GM12878 (cell line): ENCODE measurements around the gene ABRACL. TPM values are rescaled to one million over a fixed set of nuclear protein-coding genes. Genes with fewer than 3 reads are reported as not detected.

Experiments
- ATAC-seq: fragments of 200-7000 bp; cut with Tn5 transposase; 3 replicates; pipeline ENCODE4 v1.9.1; 2020; ENCODE audit warnings: mild to moderate bottlenecking, moderate library complexity
- BruUV-seq: library from RNA; stranded (reverse); fragments of 400-500 nt; replicated peaks from 2 replicates; lab custom pipeline; 2021; lab: Mats Ljungman, UMichigan
- CTCF ChIA-PET: fragments of 300-600 bp; sonication (Branson Sonifier 250); formaldehyde crosslinking; extraction: SDS; loops from one replicate; lab custom pipeline; 2021; ENCODE audit warnings: inconsistent platforms; lab: Yijun Ruan, JAX
- POLR2A ChIA-PET: fragments of 350-600 bp; formaldehyde crosslinking; extraction: SDS; loops from one replicate; lab custom pipeline; 2021; ENCODE audit warnings: inconsistent platforms; lab: Charles Lee
- RAD21 ChIA-PET: fragments of 300-600 bp; sonication (Branson Sonifier 250); formaldehyde crosslinking; loops from one replicate; lab custom pipeline; 2023; ENCODE audit warnings: antibody characterized with exemption; ENCODE audit not compliant: unreplicated experiment; lab: Charles Lee
- SMC1A ChIA-PET: fragments of 300-600 bp; sonication (Branson Sonifier 250); formaldehyde crosslinking; loops from one replicate; lab custom pipeline; 2023; ENCODE audit not compliant: unreplicated experiment, uncharacterized antibody; lab: Charles Lee
- DNase-seq: peaks from one replicate; pipeline ENCODE4 v3.0.0-alpha.2; 2011; ENCODE audit warnings: low read depth, low spot score
- FAIRE-seq: peaks from 3 replicates; lab custom pipeline; 2011; peaks lifted over from hg19 to GRCh38; lab: Jason Lieb, UNC
- H2AFZ ChIP-seq: 2 replicates; pipeline ENCODE4 v1.6.0; 2011; ENCODE audit warnings: low read depth, low read length, control low read depth; ENCODE audit not compliant: control insufficient read depth
- H3K27ac ChIP-seq: 2 replicates; pipeline ENCODE4 v1.5.1; 2011; ENCODE audit warnings: control low read depth; ENCODE audit not compliant: control insufficient read depth, insufficient read depth
- H3K27me3 ChIP-seq, 2 experiments: replicated peaks in 1 of 2; 2 replicates each; pipeline versions ENCODE4 v1.6.0 to v1.6.1; 2011; ENCODE audit warnings: low read length in 1 of 2; ENCODE audit not compliant: control insufficient read depth in 2 of 2, insufficient read depth in 2 of 2
- H3K36me3 ChIP-seq, 2 experiments: 2 replicates each; pipeline ENCODE4 v1.5.1; 2011; ENCODE audit warnings: low read length in 1 of 2; ENCODE audit not compliant: control insufficient read depth in 2 of 2, insufficient read depth in 2 of 2
- H3K4me1 ChIP-seq: 2 replicates; pipeline ENCODE4 v1.6.1; 2011; ENCODE audit warnings: mild to moderate bottlenecking, low read length, moderate library complexity, mixed read lengths; ENCODE audit not compliant: control insufficient read depth, insufficient read depth
- H3K4me2 ChIP-seq: 2 replicates; pipeline ENCODE4 v1.6.0; 2011; ENCODE audit warnings: control low read depth; ENCODE audit not compliant: control insufficient read depth, insufficient read depth
- H3K4me3 ChIP-seq: fragments of 200-600 bp; sonication (generic); 2 replicates; pipeline ENCODE4 v1.5.1; 2016
- H3K79me2 ChIP-seq: 2 replicates; pipeline ENCODE4 v1.6.0; 2011; ENCODE audit warnings: low read length; ENCODE audit not compliant: control insufficient read depth, insufficient read depth
- H3K9ac ChIP-seq: 2 replicates; pipeline ENCODE4 v1.8.0; 2011; ENCODE audit warnings: low read length, control low read depth, mixed read lengths; ENCODE audit not compliant: control insufficient read depth, insufficient read depth
- H3K9me3 ChIP-seq: replicated peaks from 3 replicates; pipeline ENCODE4 v1.5.1; 2011; ENCODE audit warnings: mild to moderate bottlenecking, low read length; ENCODE audit not compliant: control insufficient read depth, insufficient read depth
- H4K20me1 ChIP-seq: 2 replicates; pipeline ENCODE4 v1.6.0; 2011; ENCODE audit not compliant: control insufficient read depth, insufficient read depth
- BHLHE40 ChIP-seq, 2 experiments: fragments of 450-650 bp in 1 of 2; IDR thresholded peaks; 2 replicates each; pipeline ENCODE4 v1.6.1; 2011 to 2017; ENCODE audit warnings: low read depth in 2 of 2, borderline replicate concordance in 1 of 2, improper control_type of control experiment in 1 of 2, low read length in 1 of 2, mild to moderate bottlenecking in 1 of 2
- CREB1 ChIP-seq: IDR thresholded peaks from 2 replicates; pipeline ENCODE4 v1.6.1; 2012; ENCODE audit warnings: low read depth, mild to moderate bottlenecking, inconsistent platforms
- E2F4 ChIP-seq: IDR thresholded peaks from 2 replicates; pipeline ENCODE4 v1.6.1; 2012; ENCODE audit warnings: low read depth, low read length, improper control_type of control experiment
- EZH2 ChIP-seq: IDR thresholded peaks from 2 replicates; pipeline ENCODE4 v1.6.1; 2012; ENCODE audit warnings: low read depth, mild to moderate bottlenecking, control low read depth, inconsistent platforms, low read length, borderline replicate concordance; ENCODE audit not compliant: control insufficient read depth
- IRF4 ChIP-seq: IDR thresholded peaks from 2 replicates; pipeline ENCODE4 v1.6.1; 2011; ENCODE audit warnings: low read depth, low read length
- IRF5 ChIP-seq: fragments of 450-650 bp; IDR thresholded peaks from 2 replicates; pipeline ENCODE4 v1.6.1; 2017; ENCODE audit warnings: borderline replicate concordance
- JUND ChIP-seq: IDR thresholded peaks from 2 replicates; pipeline ENCODE4 v1.6.1; 2012; ENCODE audit warnings: low read depth, mild to moderate bottlenecking, low read length, improper control_type of control experiment, moderate library complexity
- KDM1A ChIP-seq: fragments of 200-600 bp; sonication (generic); IDR thresholded peaks from 2 replicates; pipeline ENCODE4 v1.6.1; 2016; ENCODE audit warnings: borderline replicate concordance
- PML ChIP-seq: IDR thresholded peaks from 2 replicates; pipeline ENCODE4 v1.6.1; 2012; ENCODE audit warnings: low read length, inconsistent platforms
- POLR2AphosphoS5 ChIP-seq: IDR thresholded peaks from 2 replicates; pipeline ENCODE4 v1.6.1; 2011; ENCODE audit warnings: mild to moderate bottlenecking, low read length, inconsistent platforms
- RAD51 ChIP-seq: fragments of 450-650 bp; IDR thresholded peaks from 2 replicates; pipeline ENCODE4 v1.6.1; 2016; ENCODE audit warnings: moderate library complexity, mild to moderate bottlenecking, inconsistent platforms
- RELA ChIP-seq: fragments of 450-650 bp; IDR thresholded peaks from 2 replicates; pipeline ENCODE4 v1.8.0; 2014; ENCODE audit warnings: borderline replicate concordance; ENCODE audit not compliant: partially characterized antibody
- SP1 ChIP-seq: IDR thresholded peaks from one replicate; pipeline ENCODE4 v1.6.1; 2011; ENCODE audit warnings: low read depth, low read length
- SRF ChIP-seq, 2 experiments: IDR thresholded peaks; 2 replicates each; pipeline ENCODE4 v1.6.1; 2011; ENCODE audit warnings: low read depth in 2 of 2, low read length in 2 of 2, mild to moderate bottlenecking in 1 of 2, moderate library complexity in 1 of 2
- WRNIP1 ChIP-seq: IDR thresholded peaks from 2 replicates; pipeline ENCODE4 v1.6.1; 2011; ENCODE audit warnings: low read depth, low read length, improper control_type of control experiment, borderline replicate concordance
- ZBTB11 ChIP-seq: fragments of 450-650 bp; formaldehyde crosslinking; IDR thresholded peaks from 2 replicates; pipeline ENCODE4 v1.5.0; 2022; ENCODE audit warnings: mild to moderate bottlenecking, missing genetic modification characterization
- ZNF217 ChIP-seq: fragments of 450-650 bp; IDR thresholded peaks from 2 replicates; pipeline ENCODE4 v1.6.1; 2017; ENCODE audit warnings: antibody characterized with exemption, mild to moderate bottlenecking
- ZNF274 ChIP-seq: IDR thresholded peaks from one replicate; pipeline ENCODE4 v1.8.0; 2011; ENCODE audit not compliant: insufficient read length, insufficient read depth
- WGBS: methylation state at CpG from one replicate; pipeline ENCODE4 v1.1.6; 2016; ENCODE audit warnings: low lambda C conversion rate; ENCODE audit not compliant: insufficient replicate concordance, insufficient coverage; ENCODE audit errors: missing lambda C conversion rate; 5-methylcytosine and 5-hydroxymethylcytosine counted together
- in situ Hi-C: fragments of 300-500 bp; cut with MboI; formaldehyde crosslinking; loops from 9 replicates; pipeline ENCODE4 v1.14.3; 2018; ENCODE audit warnings: mixed read lengths
- intact Hi-C: fragments of 100-400 bp; cut with micrococcal nuclease; formaldehyde crosslinking; loops from one replicate; pipeline ENCODE4 v1.14.2; 2022; ENCODE audit not compliant: unreplicated experiment
- polyA plus RNA-seq, 11 experiments: library from polyadenylated mRNA; depleted of rRNA in 4 of 11; unstranded in 6 of 11; stranded (reverse) in 5 of 11; fragments of >200 nt; fragmentation: Nextera tagmentation in 4 of 11; fragmentation: Illumina TruSeq in 1 of 11; extraction: Ambion mirVana in 4 of 11; extraction: Trizol in 1 of 11; gene quantifications; 1 replicate in 1 of 11; 2 replicates in 10 of 11; pipeline versions ENCODE4 v1.2.1 to v1.2.3, GENCODE V29; 2011 to 2016; ENCODE audit warnings: inconsistent platforms in 2 of 11, missing spikeins in 2 of 11, low read depth in 1 of 11
- total RNA-seq, 4 experiments: library from RNA; depleted of rRNA in 3 of 4; stranded (reverse); fragments of >200 nt in 3 of 4; fragmentation: Illumina TruSeq in 1 of 4; extraction: Trizol in 1 of 4; gene quantifications; 2 replicates each; pipeline versions ENCODE4 v1.2.1 to v1.2.3, GENCODE V29; 2013 to 2021
- TF ChIP-seq, protein P1 (sequence below): IDR thresholded peaks from 2 replicates; pipeline ENCODE4 v1.6.1; 2011; ENCODE audit warnings: low read depth, low read length, improper control_type of control experiment, borderline replicate concordance

Gene ABRACL
- total and polyA plus RNA-seq, 10 of the 15 experiments (the other 5 are each of a cell fraction or from before 2014, with no cell fraction given): 111 to 647 (median 192) TPM

DNA sequence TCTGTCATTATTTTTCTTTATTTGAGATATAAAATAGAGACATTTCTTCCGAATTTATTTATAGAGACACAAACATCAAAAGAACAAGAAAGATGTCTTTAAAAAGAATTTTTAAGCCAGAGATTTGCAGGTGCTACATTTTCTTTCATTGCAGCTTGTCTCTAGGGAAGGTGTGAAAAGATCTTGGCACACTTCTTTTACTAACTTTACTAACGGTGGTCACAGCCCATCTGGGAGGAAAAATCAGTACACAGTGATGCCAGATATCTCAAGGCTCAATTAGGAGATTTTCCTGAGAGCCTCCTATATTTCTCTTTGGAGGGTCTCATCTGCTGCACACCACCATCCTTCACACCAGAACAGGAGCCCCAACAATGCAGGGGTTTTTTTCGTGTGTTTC, 29.5 kb downstream of the ABRACL start:
- TF ChIP-seq ZNF217 (no peak), WRNIP1 (no peak), ZBTB11 (no peak), JUND (no peak), PML (no peak), POLR2AphosphoS5 (no peak), BHLHE40 (IDR thresholded peaks at IDR 0.05; ENCODE audit: borderline replicate concordance in 1 of 2, low read depth in 2 of 2, low read length in 1 of 2) (no peak), IRF4 (no peak), ZNF274 (no peak), RAD51 (no peak), EZH2 (no peak), SRF (IDR thresholded peaks at IDR 0.05; ENCODE audit: low read depth in 2 of 2, low read length in 2 of 2) (no peak), IRF5 (no peak), RELA (no peak), CREB1 (no peak), E2F4 (no peak), KDM1A (no peak), SP1 (no peak)
- TF ChIP-seq, protein P1, sequence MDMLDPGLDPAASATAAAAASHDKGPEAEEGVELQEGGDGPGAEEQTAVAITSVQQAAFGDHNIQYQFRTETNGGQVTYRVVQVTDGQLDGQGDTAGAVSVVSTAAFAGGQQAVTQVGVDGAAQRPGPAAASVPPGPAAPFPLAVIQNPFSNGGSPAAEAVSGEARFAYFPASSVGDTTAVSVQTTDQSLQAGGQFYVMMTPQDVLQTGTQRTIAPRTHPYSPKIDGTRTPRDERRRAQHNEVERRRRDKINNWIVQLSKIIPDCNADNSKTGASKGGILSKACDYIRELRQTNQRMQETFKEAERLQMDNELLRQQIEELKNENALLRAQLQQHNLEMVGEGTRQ: no peak
- in situ Hi-C loops: no loop called here
- CTCF ChIA-PET: interaction anchor here (0.6 kb wide), 1 partner anchor 354 kb away, joined by 5 read pairs; no protein-coding TSS in a partner anchor
- no peak overlapping the region for H3K4me3 ChIP-seq
- FAIRE-seq (no peak), DNase-seq (no peak), ATAC-seq (no peak)
- H3K27me3 ChIP-seq: no peaks in the 10 kb centered on the region; a peak in 1 of 4 replicates
- no peaks in the 10 kb centered on the region for H3K79me2 ChIP-seq
- no peak overlapping the region for H3K27ac ChIP-seq
- POLR2A ChIA-PET: interaction anchor here (0.6 kb wide), 1 partner anchor 653 kb away, joined by 3 read pairs; no protein-coding TSS in a partner anchor
- H3K9me3 ChIP-seq: no peaks in the 10 kb centered on the region
- intact Hi-C loops: no loop called here
- no peak overlapping the region for H3K9ac ChIP-seq
- RAD21 ChIA-PET: no interaction called here
- no peaks in the 10 kb centered on the region for H4K20me1 ChIP-seq
- 3% methylated on average over 3 of the region's 3 CpGs for whole genome bisulfite sequencing
- no peaks in the 10 kb centered on the region for H3K36me3 ChIP-seq
- no peak overlapping the region for H3K4me2 ChIP-seq
- H2AFZ ChIP-seq: no peak overlapping the region
- no TSS peak for BruUV-seq
- SMC1A ChIA-PET: no interaction called here
- no peaks in the 10 kb centered on the region for H3K4me1 ChIP-seq
